Mesenchymal stem cell (in vitro differentiated cells and primary cell): ENCODE data around the gene NUP205.
"Not testable (repeated sequence)": the region's sequence is repeated elsewhere in the genome, so short reads cannot be mapped to it uniquely, and the experiment has no call there.

Experiments
- DNase-seq: peaks from one replicate; pipeline ENCODE4 v3.0.0-alpha.2; 2013
- H2AFZ ChIP-seq: one replicate; pipeline ENCODE4 v1.6.1; 2013; ENCODE audit warnings: low read depth, mild to moderate bottlenecking, control low read depth, inconsistent platforms, low read length, moderate library complexity
- H2AK5ac ChIP-seq: 2 replicates; pipeline ENCODE4 v1.6.1; 2013; ENCODE audit warnings: low read length, moderate library complexity, mild to moderate bottlenecking, inconsistent platforms; ENCODE audit not compliant: severe bottlenecking
- H2BK120ac ChIP-seq: one replicate; pipeline ENCODE4 v1.6.1; 2013; ENCODE audit warnings: low read depth, mild to moderate bottlenecking, inconsistent platforms, low read length, moderate library complexity
- H2BK12ac ChIP-seq, 2 experiments: one replicate each; pipeline ENCODE4 v1.6.1; 2013; ENCODE audit warnings: inconsistent platforms in 2 of 2, low read length in 2 of 2, mild to moderate bottlenecking in 2 of 2, moderate library complexity in 2 of 2, control low read depth in 1 of 2
- H2BK15ac ChIP-seq: one replicate; pipeline ENCODE4 v1.6.1; 2013; ENCODE audit warnings: mild to moderate bottlenecking, low read depth, inconsistent platforms; ENCODE audit not compliant: poor library complexity, severe bottlenecking
- H2BK5ac ChIP-seq: 2 replicates; pipeline ENCODE4 v1.6.1; 2013; ENCODE audit warnings: low read depth, mild to moderate bottlenecking, low read length, control low read depth, inconsistent platforms; ENCODE audit not compliant: poor library complexity, severe bottlenecking
- H3K14ac ChIP-seq, 2 experiments: one replicate each; pipeline ENCODE4 v1.6.1; 2013; ENCODE audit warnings: inconsistent platforms in 2 of 2, low read length in 2 of 2, control low read depth in 1 of 2, mild to moderate bottlenecking in 1 of 2, moderate library complexity in 1 of 2
- H3K18ac ChIP-seq, 2 experiments: one replicate each; pipeline ENCODE4 v1.6.1; 2013; ENCODE audit warnings: inconsistent platforms in 2 of 2, low read length in 2 of 2, control low read depth in 1 of 2, low read depth in 1 of 2, mild to moderate bottlenecking in 1 of 2
- H3K23ac ChIP-seq, 2 experiments: one replicate each; pipeline ENCODE4 v1.6.1; 2013; ENCODE audit warnings: inconsistent platforms in 2 of 2, low read length in 2 of 2, mild to moderate bottlenecking in 2 of 2, moderate library complexity in 2 of 2, control low read depth in 1 of 2
- H3K27ac ChIP-seq: 2 replicates; pipeline ENCODE4 v1.5.1; 2013; ENCODE audit warnings: mild to moderate bottlenecking, moderate library complexity, low read length, control low read depth, inconsistent platforms; ENCODE audit not compliant: poor library complexity, severe bottlenecking
- H3K27me3 ChIP-seq, 2 experiments: 2 replicates each; pipeline versions ENCODE4 v1.6.1 to v1.7.0; 2013; ENCODE audit warnings: low read length in 2 of 2, mild to moderate bottlenecking in 2 of 2, moderate library complexity in 2 of 2, control low read depth in 1 of 2, inconsistent platforms in 1 of 2; ENCODE audit not compliant: control insufficient read depth in 1 of 2, insufficient read depth in 1 of 2
- H3K36me3 ChIP-seq, 2 experiments: 2 replicates each; pipeline versions ENCODE4 v1.6.1 to v1.7.0; 2013; ENCODE audit warnings: low read length in 2 of 2, control low read depth in 1 of 2, inconsistent platforms in 1 of 2, low read depth in 1 of 2, mild to moderate bottlenecking in 1 of 2; ENCODE audit not compliant: insufficient read depth in 2 of 2, control insufficient read depth in 1 of 2
- H3K4ac ChIP-seq, 2 experiments: one replicate each; pipeline ENCODE4 v1.6.1; 2013; ENCODE audit warnings: inconsistent platforms in 2 of 2, low read length in 2 of 2, mild to moderate bottlenecking in 2 of 2, moderate library complexity in 2 of 2, control low read depth in 1 of 2, low read depth in 1 of 2
- H3K4me1 ChIP-seq: 2 replicates; pipeline ENCODE4 v1.6.1; 2013; ENCODE audit warnings: low read depth, low read length, control low read depth; ENCODE audit not compliant: control insufficient read depth, insufficient read depth
- H3K4me2 ChIP-seq: 2 replicates; pipeline ENCODE4 v1.6.1; 2013; ENCODE audit warnings: low read length, mild to moderate bottlenecking, inconsistent platforms; ENCODE audit not compliant: poor library complexity, severe bottlenecking
- H3K4me3 ChIP-seq, 2 experiments: 2 replicates each; pipeline versions ENCODE4 v1.5.1 to v1.7.0; 2013; ENCODE audit warnings: low read length in 2 of 2, mild to moderate bottlenecking in 2 of 2, control low read depth in 1 of 2, low read depth in 1 of 2; ENCODE audit not compliant: insufficient read depth in 1 of 2
- H3K79me1 ChIP-seq: replicated peaks from 2 replicates; pipeline ENCODE4 v1.6.1; 2013; ENCODE audit warnings: mild to moderate bottlenecking, control low read depth, low read length, inconsistent platforms; ENCODE audit not compliant: poor library complexity, severe bottlenecking
- H3K9ac ChIP-seq: 2 replicates; pipeline ENCODE4 v1.7.0; 2013; ENCODE audit warnings: mild to moderate bottlenecking, low read length, moderate library complexity
- H3K9me3 ChIP-seq: 2 replicates; pipeline ENCODE4 v1.7.0; 2013; ENCODE audit warnings: mild to moderate bottlenecking, low read length; ENCODE audit not compliant: control insufficient read depth
- H4K8ac ChIP-seq: one replicate; pipeline ENCODE4 v1.6.1; 2013; ENCODE audit warnings: inconsistent platforms, mild to moderate bottlenecking, low read length, moderate library complexity
- H4K91ac ChIP-seq: one replicate; pipeline ENCODE4 v1.6.1; 2013; ENCODE audit warnings: mild to moderate bottlenecking, low read length, inconsistent platforms
- WGBS: methylation state at CpG from one replicate; pipeline ENCODE4 v1.1.7; 2013; ENCODE audit warnings: mixed read lengths; 5-methylcytosine and 5-hydroxymethylcytosine counted together

NUP205 gene

GRCh38 chr7:135667626-135668025 is 109.9 kb downstream of the NUP205 start:
- H3K36me3 ChIP-seq: peaks cover 7 to 12% of the 10 kb centered on the region in 2 experiments
- DNase-seq, H2AFZ ChIP-seq, H3K79me1 ChIP-seq, H4K91ac ChIP-seq, H3K23ac ChIP-seq, H2BK120ac ChIP-seq, H4K8ac ChIP-seq, H3K27ac ChIP-seq, H2BK5ac ChIP-seq, H3K14ac ChIP-seq, H3K9me3 ChIP-seq, H3K4me3 ChIP-seq, H3K4ac ChIP-seq, H3K4me2 ChIP-seq, H3K9ac ChIP-seq, H3K27me3 ChIP-seq, H2AK5ac ChIP-seq, H3K18ac ChIP-seq, H2BK15ac ChIP-seq, H2BK12ac ChIP-seq: not testable (repeated sequence)
- no CpG with 5 or more reads among the region's 1 CpG for WGBS
- H3K4me1 ChIP-seq: peaks cover 10% of the 10 kb centered on the region

DNA sequence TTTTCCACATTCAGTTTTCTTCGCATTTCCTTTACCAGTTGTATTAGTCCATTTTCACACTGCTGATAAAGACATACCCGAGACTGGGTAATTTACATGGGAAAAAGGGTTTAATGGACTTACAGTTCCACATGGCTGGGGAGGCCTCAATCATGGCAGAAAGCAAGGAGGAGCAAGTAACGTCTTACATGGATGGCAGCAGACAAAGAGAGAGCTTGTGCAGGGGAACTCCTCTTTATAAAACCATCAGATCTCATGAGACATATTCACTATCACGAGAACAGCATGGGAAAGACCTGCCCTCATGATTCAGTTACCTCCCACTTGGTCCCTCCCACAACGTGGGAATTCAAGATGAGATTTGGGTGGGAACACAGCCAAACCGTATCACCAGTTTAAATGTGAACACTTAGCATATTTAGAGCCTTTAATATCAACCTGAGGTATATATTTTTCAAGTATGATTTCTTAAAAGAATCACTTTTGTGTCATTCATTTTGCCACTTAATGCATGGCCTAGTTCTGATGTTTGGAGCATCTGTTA is 111.2 kb downstream of the NUP205 start:
- H3K4me3 ChIP-seq, DNase-seq, H2BK15ac ChIP-seq, H3K23ac ChIP-seq, H2BK12ac ChIP-seq, H2AFZ ChIP-seq, H3K27me3 ChIP-seq, H3K9me3 ChIP-seq, H4K8ac ChIP-seq, H2BK120ac ChIP-seq, H2AK5ac ChIP-seq, H4K91ac ChIP-seq, H3K27ac ChIP-seq, H3K4me1 ChIP-seq, H3K4me2 ChIP-seq, H2BK5ac ChIP-seq, H3K4ac ChIP-seq, H3K14ac ChIP-seq, H3K18ac ChIP-seq: not testable (repeated sequence)
- peaks cover 12% of the 10 kb centered on the region for H3K79me1 ChIP-seq
- peaks cover 11 to 18% of the 10 kb centered on the region in 2 experiments for H3K36me3 ChIP-seq
- H3K9ac ChIP-seq: peak overlapping the region; percentile 77
- WGBS: 80% methylated on average over 5 of the region's 6 CpGs

GRCh38 chr7:135669774-135670173 is 112.1 kb downstream of the NUP205 start:
- Histone ChIP-seq H3K36me3 (peaks cover 11 to 27% of the 10 kb centered on the region in 2 experiments), H3K18ac (no peak overlapping the region), H2AFZ (no peak overlapping the region), H4K8ac (no peak overlapping the region), H2BK120ac (no peak overlapping the region), H3K9me3 (no peaks in the 10 kb centered on the region), H3K27ac (no peak overlapping the region), H3K23ac (no peak overlapping the region), H2AK5ac (no peak overlapping the region), H3K4me1 (peaks cover 6% of the 10 kb centered on the region), H3K9ac (peak overlapping the region; percentile 77), H3K79me1 (peaks cover 11% of the 10 kb centered on the region), H4K91ac (no peak overlapping the region), H3K4ac (no peak overlapping the region), H2BK12ac (no peak overlapping the region), H3K27me3 (no peaks in the 10 kb centered on the region), H2BK15ac (no peak overlapping the region), H2BK5ac (no peak overlapping the region), H3K14ac (no peak overlapping the region), H3K4me3 (peak overlapping the region in 1 of 2 experiments; percentile 9), H3K4me2 (no peak overlapping the region)
- WGBS: 100% methylated on average over 1 of the region's 1 CpG
- DNase-seq: no peak

DNA sequence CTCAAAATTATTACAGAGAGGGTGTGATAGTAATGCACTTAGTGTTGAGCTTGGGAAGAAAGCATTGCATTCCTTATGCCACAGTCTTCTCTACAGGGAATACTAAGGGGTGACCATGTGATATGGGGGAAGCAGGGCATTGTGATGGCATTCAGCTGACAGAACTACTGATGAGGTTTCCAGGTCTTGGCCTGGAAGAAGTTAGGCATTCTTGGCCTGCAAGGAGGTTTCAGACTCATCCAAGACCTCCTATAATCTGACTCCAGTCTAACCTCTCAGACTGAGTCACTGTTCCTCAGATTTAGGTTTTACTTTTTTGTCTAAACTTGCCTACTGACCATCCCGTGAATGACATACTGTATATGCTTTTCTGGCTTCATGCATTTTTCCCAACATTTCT is 112.5 kb downstream of the NUP205 start:
- Histone ChIP-seq H2AK5ac (no peak overlapping the region), H3K27ac (no peak overlapping the region), H3K4me2 (no peak overlapping the region), H2AFZ (no peak overlapping the region), H2BK12ac (no peak overlapping the region), H3K14ac (no peak overlapping the region), H3K9ac (peak overlapping the region; percentile 77), H4K8ac (no peak overlapping the region), H3K9me3 (no peaks in the 10 kb centered on the region), H2BK15ac (no peak overlapping the region), H4K91ac (no peak overlapping the region), H2BK5ac (no peak overlapping the region), H3K18ac (no peak overlapping the region), H3K4ac (no peak overlapping the region), H3K4me1 (peaks cover 6% of the 10 kb centered on the region), H3K27me3 (no peaks in the 10 kb centered on the region), H3K36me3 (peaks cover 11 to 31% of the 10 kb centered on the region in 2 experiments), H3K23ac (no peak overlapping the region), H3K4me3 (peak overlapping the region in 1 of 2 experiments; percentile 9), H3K79me1 (peaks cover 11% of the 10 kb centered on the region), H2BK120ac (no peak overlapping the region)
- peak; percentile 50 for DNase-seq
- WGBS: 57% methylated on average over 1 of the region's 1 CpG
